Stimulated activated naive CD8-positive, alpha-beta T cell treated with anti-CD3 and anti-CD28 coated beads, Interleukin-15, Interleukin-2, amounts not matched to agents 100 ng/mL and 50 ng/mL, for 24 hours (primary cell): Measurements from ENCODE around the gene CA9.

Experiments
- H3K27ac Mint-ChIP-seq: one replicate; pipeline ENCODE4 v1.8.0; 2021; ENCODE audit warnings: mild to moderate bottlenecking, mixed read lengths
- H3K27me3 Mint-ChIP-seq: one replicate; pipeline ENCODE4 v1.8.0; 2021; ENCODE audit warnings: mixed read lengths
- H3K36me3 Mint-ChIP-seq: one replicate; pipeline ENCODE4 v1.8.0; 2021; ENCODE audit warnings: low read depth, mixed read lengths
- H3K4me1 Mint-ChIP-seq: one replicate; pipeline ENCODE4 v1.8.0; 2021; ENCODE audit warnings: low read depth, mixed read lengths
- H3K4me3 Mint-ChIP-seq: one replicate; pipeline ENCODE4 v1.8.0; 2021; ENCODE audit warnings: mild to moderate bottlenecking, mixed read lengths
- H3K9me3 Mint-ChIP-seq: one replicate; pipeline ENCODE4 v1.8.0; 2021; ENCODE audit warnings: mixed read lengths

Gene CA9

DNA sequence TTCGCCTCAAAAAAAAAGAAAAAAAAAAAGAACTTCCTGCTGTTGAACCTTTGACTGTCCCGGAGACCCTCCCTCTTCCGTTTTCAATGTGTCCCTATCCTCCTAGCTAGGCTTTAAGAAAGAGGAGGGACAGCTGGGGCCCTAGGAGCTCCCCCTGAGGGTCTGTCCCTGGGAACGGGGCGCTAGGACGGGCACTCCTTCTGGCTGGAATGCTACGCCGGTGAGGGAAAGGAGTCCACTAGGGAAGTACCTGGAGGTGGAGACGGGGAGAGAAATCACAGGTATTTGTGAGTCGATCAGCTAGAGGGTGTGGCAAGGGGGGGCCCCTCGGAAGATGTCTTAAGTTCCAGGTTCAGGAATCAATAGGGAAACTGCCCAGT is 27.6 kb upstream of the CA9 start:
- Mint-ChIP-seq H3K27me3 (no peaks in the 10 kb centered on the region), H3K27ac (peak overlapping the region; percentile 98), H3K9me3 (no peaks in the 10 kb centered on the region), H3K4me1 (peaks cover 68% of the 10 kb centered on the region), H3K4me3 (peak overlapping the region; percentile 88), H3K36me3 (peaks cover 12% of the 10 kb centered on the region)

- H3K4me1 Mint-ChIP-seq, result peaks cover 68% of the 10 kb centered on the region
- peaks cover 6% of the 10 kb centered on the region for H3K36me3 Mint-ChIP-seq
These were observed 27.0 kb upstream of the CA9 start for GRCh38 chr9:35646533-35647265.

GRCh38 chr9:35649431-35650340 is 24.0 kb upstream of the CA9 start:
- Mint-ChIP-seq H3K4me3 (peak overlapping the region; percentile 86), H3K27ac (peak overlapping the region; percentile 92), H3K9me3 (no peaks in the 10 kb centered on the region), H3K27me3 (no peaks in the 10 kb centered on the region), H3K36me3 (peaks cover 1% of the 10 kb centered on the region), H3K4me1 (peaks cover 65% of the 10 kb centered on the region)

More at GRCh38 chr9:35646533-35647265, 27.0 kb upstream of the CA9 start:
- no peaks in the 10 kb centered on the region for H3K27me3 Mint-ChIP-seq
- H3K27ac Mint-ChIP-seq, result peak overlapping the region; percentile 98
- peak overlapping the region; percentile 88 for H3K4me3 Mint-ChIP-seq
- no peaks in the 10 kb centered on the region for H3K9me3 Mint-ChIP-seq

GRCh38 chr9:35650341-35651158 is 23.2 kb upstream of the CA9 start, which contains the start of gene SIT1:
Gene SIT1, minus strand, starts transcription at chr9:35650931. Its CDS starts 78 bp downstream, at chr9:35650853.
- H3K4me1 Mint-ChIP-seq, result peaks cover 56% of the 10 kb centered on the region
- peak within 1 kb of the TSS; percentile 86 for H3K4me3 Mint-ChIP-seq

GRCh38 chr9:35651956-35652828 is 21.5 kb upstream of the CA9 start:
- H3K4me1 Mint-ChIP-seq, result peaks cover 57% of the 10 kb centered on the region
- H3K4me3 Mint-ChIP-seq, result peak overlapping the region; percentile 86
- H3K27ac Mint-ChIP-seq, result peak overlapping the region; percentile 92
- no peaks in the 10 kb centered on the region for H3K9me3 Mint-ChIP-seq
- no peaks in the 10 kb centered on the region for H3K27me3 Mint-ChIP-seq
- no peaks in the 10 kb centered on the region for H3K36me3 Mint-ChIP-seq

More at GRCh38 chr9:35650341-35651158, 23.2 kb upstream of the CA9 start, which contains the start of gene SIT1:
- no peaks in the 10 kb centered on the region for H3K9me3 Mint-ChIP-seq
- no peaks in the 10 kb centered on the region for H3K27me3 Mint-ChIP-seq
- H3K36me3 Mint-ChIP-seq, result no peaks in the 10 kb centered on the region
- peak within 1 kb of the TSS; percentile 92 for H3K27ac Mint-ChIP-seq

DNA sequence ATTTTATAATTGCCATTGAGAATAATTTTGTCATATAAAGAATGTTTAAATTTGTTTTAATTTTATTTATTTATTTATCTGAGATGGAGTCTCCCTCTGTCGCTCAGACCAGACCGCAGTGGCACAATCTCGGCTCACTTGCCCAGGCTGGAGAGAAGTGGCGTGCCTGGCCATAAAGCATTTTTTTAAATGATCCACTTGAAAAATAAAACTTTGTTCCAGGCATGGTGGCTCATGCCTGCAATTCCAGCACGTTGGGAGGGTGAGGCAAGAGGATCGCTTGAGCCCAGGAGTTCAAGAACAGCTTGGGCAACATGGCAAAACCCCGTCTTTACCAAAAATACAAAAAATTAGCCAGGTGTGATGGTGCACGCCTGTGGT is 20.9 kb upstream of the CA9 start:
- peaks cover 57% of the 10 kb centered on the region for H3K4me1 Mint-ChIP-seq
- no peaks in the 10 kb centered on the region for H3K9me3 Mint-ChIP-seq
- no peak overlapping the region for H3K27ac Mint-ChIP-seq
- H3K27me3 Mint-ChIP-seq, result peaks cover 2% of the 10 kb centered on the region
- H3K36me3 Mint-ChIP-seq, result peaks cover 2% of the 10 kb centered on the region
- H3K4me3 Mint-ChIP-seq, result no peak overlapping the region

DNA sequence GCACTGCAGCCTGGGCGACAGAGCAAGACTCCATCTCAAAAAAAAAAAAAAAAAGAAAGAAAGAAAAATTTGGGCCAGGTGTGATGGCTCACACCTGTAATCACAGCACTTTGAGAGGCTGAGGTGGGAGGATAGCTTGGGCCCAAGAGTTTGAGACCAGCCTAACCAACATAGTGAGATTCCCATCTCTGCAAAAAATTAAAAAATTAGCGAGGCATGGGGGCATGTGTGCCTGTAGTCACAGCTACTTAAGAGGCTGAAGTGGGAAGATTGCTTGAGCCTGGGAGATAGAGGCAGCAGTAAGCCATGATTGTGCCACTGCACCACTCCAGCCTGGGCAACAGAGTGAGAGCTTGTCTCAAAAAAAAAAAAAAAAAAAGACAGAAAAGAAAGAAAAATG is 20.1 kb upstream of the CA9 start:
- no peak overlapping the region for H3K27ac Mint-ChIP-seq
- peaks cover 4% of the 10 kb centered on the region for H3K27me3 Mint-ChIP-seq
- H3K4me3 Mint-ChIP-seq, result no peak overlapping the region
- no peaks in the 10 kb centered on the region for H3K9me3 Mint-ChIP-seq
- peaks cover 4% of the 10 kb centered on the region for H3K36me3 Mint-ChIP-seq
- H3K4me1 Mint-ChIP-seq, result peaks cover 52% of the 10 kb centered on the region

DNA sequence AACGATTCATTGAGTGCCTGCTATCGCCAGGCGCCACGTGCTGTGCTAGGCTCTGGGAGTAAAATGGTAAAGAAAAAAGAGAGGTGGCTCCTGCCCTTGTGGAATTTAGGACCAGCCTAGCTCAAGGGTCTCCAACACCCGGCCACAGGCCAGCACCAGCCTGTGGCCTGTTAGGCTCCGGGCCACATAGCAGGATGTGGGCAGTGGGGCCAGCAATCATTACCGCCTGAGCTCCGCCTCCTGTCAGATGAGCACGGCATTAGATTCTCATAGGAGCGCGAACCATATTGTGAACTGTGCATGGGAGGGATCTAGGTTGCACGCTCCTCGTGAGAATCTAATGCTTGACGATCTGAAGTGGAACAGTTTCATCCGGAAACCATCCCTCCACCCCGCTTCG is 17.4 kb upstream of the CA9 start:
- peaks cover 4% of the 10 kb centered on the region for H3K27me3 Mint-ChIP-seq
- peak overlapping the region; percentile 87 for H3K4me3 Mint-ChIP-seq
- peaks cover 57% of the 10 kb centered on the region for H3K4me1 Mint-ChIP-seq
- peaks cover 29% of the 10 kb centered on the region for H3K36me3 Mint-ChIP-seq
- H3K9me3 Mint-ChIP-seq, result no peaks in the 10 kb centered on the region
- peak overlapping the region; percentile 100 for H3K27ac Mint-ChIP-seq

GRCh38 chr9:35656831-35657545 is 16.7 kb upstream of the CA9 start:
- H3K4me3 Mint-ChIP-seq, result peak overlapping the region; percentile 87
- no peaks in the 10 kb centered on the region for H3K9me3 Mint-ChIP-seq
- H3K36me3 Mint-ChIP-seq, result peaks cover 33% of the 10 kb centered on the region
- H3K4me1 Mint-ChIP-seq, result peaks cover 56% of the 10 kb centered on the region
- peaks cover 4% of the 10 kb centered on the region for H3K27me3 Mint-ChIP-seq
- H3K27ac Mint-ChIP-seq, result peak overlapping the region; percentile 100

- Mint-ChIP-seq H3K27ac (peak within 1 kb of the TSS; percentile 100), H3K36me3 (peaks cover 37% of the 10 kb centered on the region), H3K27me3 (peaks cover 4% of the 10 kb centered on the region), H3K4me1 (peaks cover 61% of the 10 kb centered on the region), H3K4me3 (peak within 1 kb of the TSS; percentile 87), H3K9me3 (no peaks in the 10 kb centered on the region)
These were observed 16.1 kb upstream of the CA9 start, which contains the start of gene RMRP for GRCh38 chr9:35657546-35658136. Gene RMRP, minus strand, starts transcription at chr9:35658019.

DNA sequence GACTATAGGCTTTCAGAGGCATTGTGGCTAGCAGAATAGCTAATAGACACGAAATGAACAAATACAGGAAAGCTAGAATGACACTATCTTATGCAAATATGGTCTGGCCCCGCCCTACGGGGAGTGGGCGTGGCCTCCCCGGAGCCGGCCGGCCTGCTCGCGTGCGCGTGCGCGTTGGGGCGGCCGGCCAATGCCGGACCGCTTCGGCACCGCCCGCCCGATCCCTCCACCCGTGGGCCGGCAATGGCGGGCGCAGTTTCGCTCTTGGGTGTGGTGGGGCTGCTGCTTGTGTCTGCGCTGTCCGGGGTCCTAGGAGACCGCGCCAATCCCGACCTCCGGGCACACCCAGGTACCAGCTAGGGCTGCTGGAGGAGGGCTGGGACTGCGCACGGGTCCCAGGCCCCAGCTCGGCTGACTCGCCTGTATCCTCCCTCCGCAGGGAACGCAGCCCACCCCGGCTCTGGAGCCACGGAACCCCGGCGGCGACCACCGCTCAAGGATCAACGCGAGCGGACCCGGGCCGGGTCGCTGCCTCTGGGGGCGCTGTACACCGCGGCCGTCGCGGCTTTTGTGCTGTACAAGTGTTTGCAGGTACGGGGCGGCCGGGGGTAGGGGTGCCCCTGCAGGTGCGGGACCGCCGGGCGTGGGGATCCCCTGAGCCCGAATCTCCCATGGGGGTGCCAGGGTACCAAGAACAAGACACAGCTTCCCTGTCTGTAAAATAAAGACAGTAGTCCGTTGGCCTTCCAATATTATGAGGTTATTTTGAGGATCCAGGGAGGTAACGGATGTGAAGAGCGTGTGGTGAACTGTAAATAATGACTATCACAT is 15.4 kb upstream of the CA9 start, which contains the start of gene CCDC107:
CCDC107 (plus strand) TSS at position 156 of the 831 bp plus-strand sequence; CDS start at position 244, 88 bp downstream.
- H3K4me1 Mint-ChIP-seq, result peaks cover 68% of the 10 kb centered on the region
- no peaks in the 10 kb centered on the region for H3K9me3 Mint-ChIP-seq
- H3K4me3 Mint-ChIP-seq, result peak within 1 kb of the TSS; percentile 87
- peak within 1 kb of the TSS; percentile 100 for H3K27ac Mint-ChIP-seq
- peaks cover 43% of the 10 kb centered on the region for H3K36me3 Mint-ChIP-seq
- H3K27me3 Mint-ChIP-seq, result peaks cover 4% of the 10 kb centered on the region

GRCh38 chr9:35658968-35659220 is 14.8 kb upstream of the CA9 start:
- peaks cover 4% of the 10 kb centered on the region for H3K27me3 Mint-ChIP-seq
- no peaks in the 10 kb centered on the region for H3K9me3 Mint-ChIP-seq
- peaks cover 70% of the 10 kb centered on the region for H3K4me1 Mint-ChIP-seq
- peak overlapping the region; percentile 81 for H3K27ac Mint-ChIP-seq
- H3K36me3 Mint-ChIP-seq, result peaks cover 43% of the 10 kb centered on the region
- peak overlapping the region; percentile 87 for H3K4me3 Mint-ChIP-seq
